ENCODE results near the gene DCDC1. TPM values are rescaled to one million over a fixed set of nuclear protein-coding genes. Genes with fewer than 3 reads are reported as not detected.

DCDC1 gene
- total and polyA plus RNA-seq, 9 of the 15 experiments (the other 6 are each of a cell fraction or from before 2014, with no cell fraction given) = 0.05 to 0.18 (median 0.08) TPM; not detected in 3

- H3K9me3 ChIP-seq (replicated peaks; ENCODE audit: control insufficient read depth, insufficient read depth, low read depth, low read length) = no peaks in the 10 kb centered on the region
- no peaks in the 10 kb centered on the region for H3K9me1 ChIP-seq (ENCODE audit: control insufficient read depth, insufficient read depth, low read length)
- H3K27me3 ChIP-seq (ENCODE audit: control insufficient read depth in 2 of 2, insufficient read depth in 2 of 2, low read length in 2 of 2) = no peaks in the 10 kb centered on the region
- no peak overlapping the region for H3K4me2 ChIP-seq (ENCODE audit: insufficient read depth, low read length)
- ChIA-PET CTCF (ENCODE audit: low intra/inter-chr PET ratio) (interaction anchor here (0.6 kb wide), 1 partner anchor 14 kb away, joined by 3 read pairs; no protein-coding TSS in a partner anchor), POLR2A (no interaction called here)
- no peak for DNase-seq (ENCODE audit: extremely low read depth in 1 of 4, low spot score in 3 of 4)
- in situ Hi-C loops (cut with MboI) (no loop called here), intact Hi-C loops (cut with micrococcal nuclease) (no loop called here)
- H3K4me3 ChIP-seq = no peak overlapping the region
- TF ChIP-seq DEAF1 (CRISPR knock-in tag; IDR thresholded peaks at IDR 0.05) (no peak), ARID3B (CRISPR knock-in tag; IDR thresholded peaks at IDR 0.05; ENCODE audit: borderline replicate concordance) (no peak), PHF8 (IDR thresholded peaks at IDR 0.05; ENCODE audit: borderline replicate concordance, low read length) (no peak), SFPQ (IDR thresholded peaks at IDR 0.05; ENCODE audit: low read depth, low read length) (no peak), NR4A1 (CRISPR knock-in tag; IDR thresholded peaks at IDR 0.05) (no peak), NR4A1 (tag; IDR thresholded peaks at IDR 0.05) (no peak), ZNF695 (CRISPR knock-in tag; IDR thresholded peaks at IDR 0.05) (no peak)
- BruUV-seq (replicated peaks) = no TSS peak
- no peaks in the 10 kb centered on the region for H3K36me3 ChIP-seq (ENCODE audit: control insufficient read depth, insufficient read depth, low read length)
- FAIRE-seq = no peak
- no peaks in the 10 kb centered on the region for H3K79me2 ChIP-seq (ENCODE audit: control insufficient read depth, insufficient read depth, low read length)
- no peak overlapping the region for H3K27ac ChIP-seq (ENCODE audit: extremely low read depth, low read depth, low read length)
- H4K20me1 ChIP-seq (replicated peaks; ENCODE audit: control insufficient read depth, insufficient read depth, low read length) = no peaks in the 10 kb centered on the region
- no peak for ATAC-seq
- 0% methylated on average over 2 of the region's 2 CpGs for WGBS (ENCODE audit: insufficient coverage, low coverage, missing lambda C conversion rate)
- H3K9ac ChIP-seq (ENCODE audit: insufficient read depth in 1 of 2, low read depth in 2 of 2, low read length in 2 of 2) = no peak overlapping the region
- no peaks in the 10 kb centered on the region for H3K4me1 ChIP-seq (replicated peaks in 1 of 2; ENCODE audit: control insufficient read depth in 2 of 2, insufficient read depth in 2 of 2, low read length in 2 of 2)
- H2AFZ ChIP-seq (ENCODE audit: low read depth, low read length) = no peak overlapping the region
Observed at GRCh38 chr11:31337806-31338205, 31.7 kb downstream of the DCDC1 start.

All from K562 (cell line).